AG09309 (cell line): ENCODE results near the gene EFHC2.

Experiments used
- DNase-seq: peaks from one replicate; pipeline ENCODE4 v3.0.0-alpha.2; 2010; ENCODE audit warnings: low read depth
- H3K4me3 ChIP-seq: 2 replicates; pipeline ENCODE4 v1.5.1; 2011; ENCODE audit warnings: mild to moderate bottlenecking, low read depth, low read length, moderate library complexity; ENCODE audit not compliant: control insufficient read depth
- CTCF ChIP-seq: IDR thresholded peaks from 2 replicates; pipeline ENCODE4 v1.5.1; 2011; ENCODE audit warnings: mild to moderate bottlenecking, low read depth, low read length, inconsistent platforms; ENCODE audit not compliant: insufficient read depth, control insufficient read depth; ENCODE audit errors: missing control alignments

Gene EFHC2

DNA sequence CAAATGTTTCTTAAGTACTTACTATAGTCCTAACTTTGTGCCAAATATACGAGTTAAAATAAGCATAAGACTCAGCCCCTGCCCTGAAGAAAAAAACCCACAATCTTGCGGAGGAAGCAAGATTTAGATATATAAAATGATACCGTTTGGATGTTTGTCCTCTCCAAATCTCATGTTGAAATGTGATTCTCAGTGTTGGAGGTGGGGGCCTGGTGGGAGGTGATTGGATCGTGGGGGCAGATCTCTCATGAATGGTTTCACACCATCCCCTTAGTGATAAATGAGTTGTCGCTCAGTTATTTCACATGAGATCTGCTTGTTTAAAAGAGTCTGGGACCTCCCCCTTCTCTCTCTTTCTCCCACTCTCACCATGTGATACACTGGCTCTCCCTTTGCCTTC, 28.7 kb downstream of the EFHC2 start:
- TF ChIP-seq CTCF = no peak
- no peak overlapping the region for H3K4me3 ChIP-seq

GRCh38 chrX:44314259-44314734, 29.2 kb downstream of the EFHC2 start:
- H3K4me3 ChIP-seq = no peak overlapping the region
- DNase-seq = no peak
- TF ChIP-seq CTCF = no peak

More for the DNA sequence above, 28.7 kb downstream of the EFHC2 start:
- DNase-seq = no peak

- no peak for TF ChIP-seq CTCF
- DNase-seq = no peak
- H3K4me3 ChIP-seq = no peak overlapping the region
Measured at GRCh38 chrX:44312421-44312820, 31.1 kb downstream of the EFHC2 start.

- no peak for DNase-seq
- TF ChIP-seq CTCF = no peak
- H3K4me3 ChIP-seq = no peak overlapping the region
Measured at GRCh38 chrX:44310227-44310626, 33.2 kb downstream of the EFHC2 start.

- TF ChIP-seq CTCF = no peak
- DNase-seq = no peak
- H3K4me3 ChIP-seq = no peak overlapping the region
Measured at GRCh38 chrX:44308869-44309268, 34.6 kb downstream of the EFHC2 start.

DNA sequence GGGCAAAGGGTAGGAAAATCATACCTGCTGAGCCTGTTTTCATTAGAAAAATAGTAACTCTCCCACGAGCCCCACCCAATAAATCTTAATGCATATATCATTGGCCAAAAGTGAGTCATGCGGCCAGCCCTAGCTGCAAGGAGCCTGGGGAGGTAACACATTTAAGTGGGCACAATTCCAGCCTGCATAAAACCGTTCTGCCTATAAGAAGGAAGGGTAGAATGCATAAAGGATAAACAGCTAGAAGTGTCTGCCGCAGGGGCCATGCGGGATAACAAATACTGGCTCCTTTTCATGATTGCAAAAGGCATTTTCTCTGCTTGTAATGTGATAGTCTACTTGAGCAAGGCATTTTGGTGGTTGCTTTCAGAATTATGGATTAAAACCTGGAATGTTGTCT, 37.1 kb downstream of the EFHC2 start:
- no peak overlapping the region for H3K4me3 ChIP-seq
- no peak for TF ChIP-seq CTCF
- no peak for DNase-seq

- TF ChIP-seq CTCF = no peak
- H3K4me3 ChIP-seq = no peak overlapping the region
- no peak for DNase-seq
Measured at GRCh38 chrX:44305921-44306320, 37.6 kb downstream of the EFHC2 start.
